ENCODE data around the gene ZSWIM6.

Gene ZSWIM6

DNA sequence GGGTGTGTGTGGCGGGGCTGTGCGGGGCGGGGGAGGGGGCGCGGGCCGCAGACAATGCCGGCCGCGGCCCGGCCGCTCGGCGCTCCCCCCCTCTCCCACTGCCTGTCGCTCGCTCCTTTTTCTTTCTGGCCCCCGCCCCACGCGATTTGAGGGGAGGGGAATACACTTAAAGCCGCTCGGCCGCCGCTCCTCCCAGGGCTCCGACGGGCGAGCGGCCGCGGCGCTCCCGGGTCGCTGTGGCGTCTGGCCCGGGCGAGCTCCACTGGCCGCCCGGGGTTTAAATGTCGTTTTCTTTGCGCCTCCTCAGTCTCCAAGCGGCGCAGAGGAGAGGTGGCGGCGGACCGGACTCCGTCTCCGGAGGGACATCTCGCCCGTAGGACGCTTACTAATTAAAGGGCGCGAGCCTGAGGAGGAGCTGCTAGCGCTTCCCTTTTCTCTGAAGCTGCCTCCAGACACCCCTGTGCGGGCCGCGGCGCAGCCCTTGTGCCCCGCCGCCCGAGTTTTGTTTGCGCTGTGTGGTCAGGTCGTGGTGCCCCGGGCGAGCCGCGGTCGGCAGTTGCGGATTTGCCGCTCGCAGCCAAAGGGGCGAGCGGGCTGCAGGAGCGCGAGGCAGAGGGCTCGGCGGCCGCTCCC lies 1.4 kb downstream of the ZSWIM6 start:
- peak; percentile 22 for DNase-seq

DNA sequence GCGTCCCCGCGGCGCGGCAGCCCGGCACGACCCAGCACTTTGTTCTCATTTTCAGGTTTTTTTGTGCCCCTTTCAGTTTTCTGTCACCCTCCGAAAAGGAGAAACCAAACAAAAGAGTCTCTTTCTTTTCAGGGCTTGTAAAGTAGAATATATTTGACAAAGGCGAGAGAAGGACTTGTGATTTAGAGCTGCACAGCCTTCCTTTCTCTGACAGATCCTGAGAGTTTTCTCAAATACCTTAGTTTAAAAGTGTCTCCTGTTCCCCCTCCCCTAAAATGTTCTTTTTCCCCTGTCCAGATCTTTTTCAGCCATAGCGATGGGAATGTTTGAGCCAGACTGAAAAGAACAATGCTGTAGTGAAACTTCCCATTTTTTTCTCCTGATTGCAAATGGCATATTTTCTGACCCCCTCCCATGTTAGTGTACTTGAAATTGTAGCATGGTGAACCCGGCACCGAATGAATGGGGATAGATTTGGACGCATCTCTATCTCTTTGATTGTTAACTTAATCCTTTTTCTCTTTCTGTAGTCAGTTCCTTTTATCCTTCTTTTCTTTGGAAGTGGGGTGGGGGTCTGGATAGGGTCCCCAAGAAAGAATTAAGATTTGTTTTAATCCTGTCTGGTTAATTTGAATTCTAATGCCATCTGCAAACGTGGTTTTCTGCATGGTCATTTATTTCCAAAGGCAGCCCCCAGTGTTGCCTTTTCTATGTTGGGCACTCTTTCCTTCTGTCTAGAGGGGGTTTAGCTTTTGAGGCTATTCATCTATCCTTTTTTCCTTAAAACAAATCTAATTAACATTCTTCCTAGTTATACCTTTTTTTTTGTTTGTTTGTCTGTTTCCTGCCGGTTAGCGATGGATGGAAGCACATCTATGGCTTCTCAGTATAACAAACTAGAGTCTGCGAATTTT lies 2.2 kb downstream of the ZSWIM6 start:
- DNase-seq, result no peak

DNA sequence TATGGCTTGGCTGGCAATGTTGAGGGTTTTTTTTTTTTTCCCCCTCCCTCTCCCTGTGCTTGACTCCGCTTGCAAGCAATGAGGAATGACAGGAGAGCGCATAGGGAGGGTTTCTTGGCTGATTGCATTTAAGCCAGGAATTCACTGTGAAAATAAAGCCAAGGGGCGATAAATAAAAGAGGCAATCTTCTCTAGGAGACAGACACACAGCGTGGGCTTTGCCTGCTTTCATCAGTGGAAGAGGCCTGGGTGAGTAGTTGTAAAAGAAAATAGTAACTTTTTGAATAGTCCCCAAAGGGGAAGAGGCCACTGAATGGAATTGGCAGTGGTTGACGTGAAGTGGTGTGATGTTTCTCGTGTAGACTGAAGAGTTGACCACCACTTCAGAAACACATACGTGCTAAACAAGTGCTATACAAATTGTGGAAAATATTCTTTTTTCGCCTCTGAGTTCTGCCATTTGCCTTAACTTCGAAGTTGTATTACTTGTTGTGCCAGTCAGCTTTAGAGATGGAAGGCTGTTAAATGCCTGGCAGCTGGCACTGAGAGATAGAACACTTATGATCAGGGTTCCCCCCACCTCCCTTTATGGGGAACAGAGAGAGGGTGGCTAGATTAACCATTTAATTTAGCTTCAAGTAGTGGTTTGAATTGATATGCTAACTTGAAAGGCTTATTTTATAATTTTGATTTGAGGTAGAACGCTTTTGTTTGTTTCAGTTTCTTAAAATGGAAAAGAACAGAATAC lies 3.0 kb downstream of the ZSWIM6 start:
- DNase-seq, result no peak

DNA sequence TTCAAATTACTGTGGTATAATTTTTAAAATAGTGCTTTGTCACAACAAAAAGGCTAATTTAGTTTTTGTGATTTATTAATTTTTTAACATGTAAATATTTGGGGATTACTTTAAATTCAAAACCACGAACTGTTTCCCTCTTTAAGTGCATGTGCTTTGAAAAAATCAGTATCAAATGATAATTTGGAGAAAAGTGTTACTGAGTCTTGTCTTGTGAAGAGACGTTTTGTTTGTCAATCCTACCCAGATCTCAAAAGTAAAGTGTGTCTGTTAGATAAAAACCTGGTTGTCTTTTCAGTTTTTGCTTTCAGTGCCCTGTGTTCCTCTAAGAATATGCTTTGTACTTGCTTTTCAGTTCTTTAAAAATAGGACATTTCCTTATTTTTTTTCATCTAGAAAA lies 7.7 kb downstream of the ZSWIM6 start:
- DNase-seq, result no peak

DNA sequence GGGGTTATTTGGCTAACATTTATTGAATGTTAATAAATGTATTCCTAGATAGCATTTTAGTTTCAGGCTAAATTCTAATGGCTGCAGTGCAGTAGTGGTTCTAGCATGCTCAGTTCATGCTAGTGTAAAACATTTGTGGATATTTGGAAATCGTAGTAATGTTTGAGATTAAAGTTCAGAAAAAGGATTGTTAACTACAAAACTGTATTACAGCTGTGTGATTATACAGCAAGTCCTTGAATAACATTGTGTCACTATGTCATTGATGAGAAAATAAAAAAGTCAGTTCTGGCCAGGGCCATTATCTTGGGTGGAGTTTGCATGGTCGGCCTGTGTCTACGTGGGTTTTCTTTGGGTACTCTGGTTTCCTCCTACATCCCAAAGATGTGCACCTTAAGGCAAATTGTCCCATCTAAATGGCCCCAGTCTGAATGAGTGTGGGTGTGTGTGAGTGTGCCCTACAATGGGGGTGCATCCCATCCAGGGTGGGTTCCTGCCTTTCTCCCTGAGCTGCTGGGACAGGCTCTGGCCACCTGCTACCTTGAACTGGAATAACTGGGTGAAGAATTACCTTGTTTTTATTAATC lies 8.8 kb downstream of the ZSWIM6 start:
- DNase-seq, result no peak

DNA sequence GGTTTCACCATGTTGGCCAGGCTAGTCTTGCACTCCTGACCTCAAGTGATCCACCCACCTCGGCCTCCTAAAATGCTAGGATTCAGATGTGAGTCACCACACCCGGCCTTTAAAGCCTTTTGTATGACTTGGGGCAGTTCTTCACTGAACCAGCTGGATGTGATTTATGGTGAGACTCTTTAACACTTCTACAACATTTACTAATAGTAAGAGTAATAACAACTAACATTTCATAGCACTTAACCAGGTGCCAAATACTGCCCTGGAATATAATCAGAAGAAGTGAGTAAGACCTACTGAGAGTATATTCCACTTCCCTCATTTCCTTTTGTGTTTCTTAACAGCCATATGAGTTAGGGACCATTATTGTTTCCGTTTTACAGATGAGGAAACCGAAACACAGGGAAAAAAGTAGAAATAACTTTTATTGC lies 10.0 kb downstream of the ZSWIM6 start:
- no peak for DNase-seq

DNA sequence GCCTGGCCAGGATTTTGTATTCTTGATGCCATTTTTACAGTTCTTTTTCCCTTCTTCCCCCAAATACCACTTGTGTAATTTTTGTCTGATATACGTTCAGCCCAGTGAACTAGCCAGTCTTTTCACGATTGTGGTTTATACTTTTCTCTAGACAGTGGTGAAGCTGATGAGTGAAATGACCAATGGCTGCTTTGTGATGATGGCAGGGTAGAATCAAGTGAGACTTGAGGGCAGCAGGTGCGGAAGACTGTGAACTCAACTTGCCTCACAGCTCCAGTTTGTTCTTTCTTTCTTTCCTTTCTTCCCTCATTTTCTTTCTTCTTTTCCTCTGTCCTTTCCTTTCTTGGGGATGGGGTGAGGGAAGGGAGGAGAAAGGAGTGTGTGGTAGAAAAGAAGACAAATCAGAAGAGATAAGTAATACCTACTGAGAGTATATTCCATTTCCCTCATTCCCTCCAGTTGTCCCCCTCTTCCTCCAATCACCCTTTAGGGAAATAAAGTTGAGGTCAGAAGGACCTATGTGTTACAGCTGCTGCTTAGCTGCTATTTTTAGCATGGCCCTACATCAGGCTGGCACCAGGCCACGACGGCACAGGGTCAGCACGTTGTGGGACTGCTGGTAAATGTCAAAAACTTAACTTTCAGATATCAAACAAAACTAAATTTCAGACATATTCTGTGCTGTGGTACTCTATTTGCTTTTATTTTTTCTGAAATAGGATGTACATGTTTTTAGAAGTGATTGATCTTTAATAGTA lies 12.3 kb downstream of the ZSWIM6 start:
- DNase-seq, result no peak

DNA sequence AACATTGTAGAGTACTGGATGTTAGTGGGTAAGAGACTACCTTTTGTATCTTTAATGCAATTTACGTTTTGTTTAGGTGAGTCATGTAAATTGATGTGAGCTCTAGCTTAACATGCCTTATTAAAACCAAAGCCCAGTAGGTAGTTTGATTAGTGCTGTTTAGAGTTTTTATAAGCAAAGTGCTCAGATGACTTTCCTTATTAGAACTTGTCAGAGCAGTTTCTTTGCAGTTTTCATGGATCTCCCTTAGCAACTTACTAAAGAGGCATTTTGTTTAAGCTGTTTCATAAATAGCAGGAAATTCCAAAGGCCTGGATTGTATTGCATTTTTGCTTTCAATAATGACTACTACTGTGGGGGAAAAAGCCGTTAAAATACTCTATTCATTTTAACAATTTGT lies 14.5 kb downstream of the ZSWIM6 start:
- no peak for DNase-seq

DNA sequence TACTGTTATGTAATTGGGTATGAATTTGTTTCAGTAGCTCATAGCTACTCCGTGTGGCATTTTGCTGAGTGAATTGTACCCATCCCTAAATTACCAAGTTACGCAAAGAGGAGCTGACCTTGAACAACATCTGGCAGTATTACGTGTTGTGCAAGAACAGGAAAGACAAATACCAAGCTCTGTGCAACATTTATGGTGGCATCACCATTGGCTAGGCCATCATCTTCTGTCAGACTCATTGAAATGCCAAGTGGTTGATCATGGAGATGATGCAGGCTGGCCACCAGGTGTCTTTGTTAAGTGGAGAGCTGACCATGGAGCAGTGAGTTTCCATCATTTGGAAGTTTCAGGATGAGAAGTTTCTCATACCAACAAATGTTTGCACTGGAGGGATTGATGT lies 15.0 kb downstream of the ZSWIM6 start:
- no peak for DNase-seq

DNA sequence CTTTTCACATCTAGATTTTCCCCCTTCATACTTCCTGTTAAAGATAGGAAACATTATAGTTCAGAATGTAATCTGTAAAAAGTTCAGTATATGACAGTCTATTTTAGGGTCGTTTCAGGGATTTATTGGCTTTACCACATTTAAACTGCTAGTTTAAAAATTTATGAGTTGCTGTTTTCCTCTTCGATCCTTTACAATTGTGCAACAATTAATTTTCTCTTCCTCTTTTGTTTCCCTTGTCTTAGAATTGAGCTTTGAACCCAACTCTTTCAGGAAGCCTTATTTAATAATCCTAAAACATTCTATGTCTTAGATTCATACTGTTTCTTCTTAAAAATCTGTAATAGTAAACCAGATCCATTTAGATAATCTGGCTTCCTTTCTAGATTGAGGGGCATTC lies 16.4 kb downstream of the ZSWIM6 start:
- no peak for DNase-seq

DNA sequence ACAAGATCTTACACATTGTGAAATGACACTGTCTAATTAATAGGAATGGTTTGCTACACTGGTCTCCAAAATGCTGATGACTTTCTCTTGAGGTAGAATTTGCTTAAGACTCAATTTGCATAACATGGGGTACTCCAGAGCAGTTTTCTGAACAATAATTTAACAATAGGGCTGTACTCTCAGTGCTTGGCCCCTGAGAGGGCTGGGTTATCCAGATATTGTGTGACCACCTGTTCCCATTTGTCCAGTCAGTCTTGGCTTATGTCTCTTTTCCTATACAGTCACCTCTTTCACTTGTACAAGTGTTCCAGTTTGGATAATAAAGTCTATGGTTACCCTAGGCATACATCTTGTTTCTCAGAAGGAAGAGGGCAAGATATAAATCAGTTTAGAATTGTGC lies 17.9 kb downstream of the ZSWIM6 start:
- no peak for DNase-seq

DNA sequence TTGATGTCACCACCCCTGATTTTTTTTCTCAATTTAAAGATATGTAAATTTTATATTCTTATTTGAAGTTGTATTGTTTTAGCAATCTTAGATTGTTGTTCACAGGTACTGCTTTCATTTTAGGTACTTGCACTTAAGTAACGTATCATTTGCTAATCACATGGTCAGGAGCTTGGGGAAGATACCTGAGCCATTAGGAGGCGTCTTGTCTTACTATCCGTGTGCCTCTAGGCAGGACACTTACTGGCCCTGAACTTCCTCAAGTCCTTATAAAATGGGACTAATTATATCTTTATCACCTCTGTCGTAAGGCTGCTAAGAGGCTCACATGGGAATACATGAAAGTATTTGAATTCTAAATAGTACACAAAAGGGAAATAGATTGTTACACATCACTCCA lies 18.5 kb downstream of the ZSWIM6 start:
- DNase-seq, result no peak

DNA sequence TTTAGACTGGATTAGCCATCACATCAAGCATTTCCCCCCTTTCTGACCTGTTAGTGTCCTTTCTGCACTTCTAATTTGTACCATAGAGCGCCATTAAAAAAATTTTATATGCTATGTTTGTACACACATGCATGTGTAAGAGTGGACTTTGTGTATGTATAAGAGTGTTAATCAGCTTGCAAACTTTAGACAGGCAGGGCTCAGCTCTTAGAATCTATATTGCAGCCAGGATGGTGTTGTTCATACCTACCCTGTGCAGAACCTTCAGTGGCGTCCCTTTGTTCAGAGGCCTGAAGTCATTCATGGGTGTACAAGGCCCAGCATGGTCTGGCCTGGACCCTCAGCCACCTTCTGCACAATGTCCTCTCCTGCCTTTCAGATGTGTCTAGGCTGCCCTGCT lies 19.7 kb downstream of the ZSWIM6 start:
- no peak for DNase-seq

DNA sequence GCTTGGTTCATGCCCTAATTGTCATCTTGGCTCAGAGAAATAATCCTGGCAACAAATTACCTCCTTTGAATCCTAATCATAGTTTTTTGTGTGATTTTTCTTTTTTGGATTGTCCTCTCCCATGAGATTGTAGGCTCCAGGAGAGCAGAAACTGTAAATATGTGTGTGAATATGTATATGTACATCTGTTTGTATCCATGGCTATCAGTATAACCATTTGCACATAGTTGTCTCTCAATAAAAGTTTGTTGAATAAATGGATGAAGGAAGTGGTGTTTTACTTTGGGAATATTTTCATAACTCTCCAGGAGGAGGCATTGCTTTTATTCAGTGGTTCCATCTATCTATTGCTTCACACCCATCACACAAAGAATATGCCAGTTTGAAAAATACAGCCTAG lies 20.1 kb downstream of the ZSWIM6 start:
- DNase-seq, result no peak

DNA sequence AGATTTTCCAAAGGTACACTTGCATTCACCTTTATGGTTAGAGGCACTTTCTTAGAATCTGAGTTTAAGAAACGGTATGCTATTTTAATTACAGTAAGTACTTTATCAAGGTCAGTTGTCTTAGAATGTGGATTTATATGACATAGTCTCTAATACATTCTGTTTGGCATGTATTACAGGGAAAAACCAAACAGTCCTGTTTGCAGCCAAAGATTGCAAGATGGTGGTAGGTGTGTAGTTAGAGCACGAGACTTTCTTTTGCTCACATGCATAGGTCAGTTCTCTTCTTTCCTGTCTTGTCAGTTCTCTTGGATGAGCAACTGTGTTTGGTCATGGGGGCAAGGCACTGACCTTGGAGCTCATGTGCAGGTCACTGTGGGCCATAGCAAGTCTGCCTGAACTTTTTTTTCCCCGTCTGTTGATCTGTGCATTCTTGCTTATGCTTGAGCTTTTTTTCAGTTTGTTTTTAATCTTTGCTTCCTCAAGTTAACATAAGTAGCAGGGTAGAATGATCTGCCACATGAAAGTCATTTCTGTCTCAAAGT lies 20.6 kb downstream of the ZSWIM6 start:
- no peak for DNase-seq

DNA sequence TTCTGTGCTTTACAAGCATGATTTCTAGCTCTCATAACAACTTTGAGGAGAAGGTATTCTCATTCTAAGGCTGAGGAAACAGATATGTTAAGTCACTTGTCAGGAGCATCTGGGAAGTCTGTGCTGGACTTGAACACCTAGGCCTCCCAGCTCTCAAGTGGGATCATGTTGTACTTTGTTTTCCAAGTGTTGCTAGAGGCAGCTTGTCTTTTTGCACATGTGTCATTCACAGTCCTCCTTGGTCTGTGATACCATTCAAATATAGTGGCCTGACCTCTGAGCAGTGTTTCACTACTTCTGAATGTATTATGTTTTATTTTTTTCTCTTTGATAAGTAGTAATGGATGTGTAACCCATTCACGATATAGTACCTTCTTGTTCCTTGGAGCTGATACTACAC lies 21.2 kb downstream of the ZSWIM6 start:
- DNase-seq, result no peak

DNA sequence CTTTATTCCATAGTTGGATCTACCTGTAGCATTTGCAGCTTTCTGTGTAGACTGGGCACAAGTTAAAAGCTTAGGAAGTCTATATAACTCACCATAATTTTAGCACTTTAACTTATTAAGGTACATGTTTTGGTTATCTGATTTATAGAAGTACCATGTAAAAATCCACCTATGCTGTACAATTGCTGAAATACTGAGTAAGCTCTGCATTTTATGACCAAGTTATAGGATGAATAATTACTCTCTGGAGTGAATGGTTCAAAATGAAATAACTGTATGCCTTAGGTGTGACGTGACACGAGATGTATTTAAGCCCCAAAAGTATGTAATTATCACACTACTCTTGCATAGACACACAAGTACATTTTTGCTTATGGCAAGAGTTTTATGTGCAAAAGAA lies 22.1 kb downstream of the ZSWIM6 start:
- no peak for DNase-seq

DNA sequence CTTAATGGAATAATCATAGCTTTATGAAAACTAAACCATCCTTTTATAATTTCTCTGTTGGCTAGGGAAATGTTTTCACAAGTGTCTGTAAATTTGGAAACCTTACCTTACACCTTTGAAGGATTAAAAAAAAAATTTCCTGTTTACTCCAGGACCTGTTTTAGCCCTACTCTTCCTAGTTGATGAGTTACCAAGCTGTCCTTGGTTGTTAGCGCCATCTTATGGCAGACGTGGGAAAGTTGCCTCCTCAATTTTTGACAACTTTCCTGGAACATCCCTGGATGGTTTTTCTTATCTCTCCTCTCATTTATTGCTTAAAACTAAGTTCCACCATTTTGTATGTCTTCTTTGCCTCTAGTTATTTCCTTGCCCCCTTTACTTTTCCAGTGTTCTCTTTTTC lies 25.7 kb downstream of the ZSWIM6 start:
- no peak for DNase-seq

DNA sequence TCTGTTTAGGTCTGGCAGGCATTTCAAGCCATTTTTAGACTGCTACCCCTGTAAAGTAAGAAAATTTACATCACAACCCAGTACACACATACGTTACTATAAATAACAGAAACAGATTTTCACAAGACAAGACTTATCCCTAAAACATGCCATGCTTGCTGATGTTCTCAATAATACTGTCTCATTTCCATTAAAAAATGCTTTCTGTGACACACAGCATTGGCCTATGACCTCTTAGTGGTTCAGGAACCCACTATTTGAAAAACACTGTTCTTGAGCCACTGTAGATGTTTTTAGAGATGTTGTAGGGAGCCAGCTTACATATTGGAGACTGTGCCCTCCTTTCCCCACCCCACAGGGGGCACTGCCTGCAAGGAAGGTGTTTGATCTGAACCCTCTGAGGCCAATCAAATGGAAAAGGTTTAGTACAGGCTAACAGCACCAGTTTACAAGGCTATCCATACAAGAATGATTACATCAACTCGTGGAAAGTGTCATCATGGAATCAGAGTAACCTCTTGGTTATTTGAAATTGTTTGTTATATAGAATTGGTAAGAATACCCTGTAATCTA lies 30.8 kb downstream of the ZSWIM6 start:
- no peak for DNase-seq

DNA sequence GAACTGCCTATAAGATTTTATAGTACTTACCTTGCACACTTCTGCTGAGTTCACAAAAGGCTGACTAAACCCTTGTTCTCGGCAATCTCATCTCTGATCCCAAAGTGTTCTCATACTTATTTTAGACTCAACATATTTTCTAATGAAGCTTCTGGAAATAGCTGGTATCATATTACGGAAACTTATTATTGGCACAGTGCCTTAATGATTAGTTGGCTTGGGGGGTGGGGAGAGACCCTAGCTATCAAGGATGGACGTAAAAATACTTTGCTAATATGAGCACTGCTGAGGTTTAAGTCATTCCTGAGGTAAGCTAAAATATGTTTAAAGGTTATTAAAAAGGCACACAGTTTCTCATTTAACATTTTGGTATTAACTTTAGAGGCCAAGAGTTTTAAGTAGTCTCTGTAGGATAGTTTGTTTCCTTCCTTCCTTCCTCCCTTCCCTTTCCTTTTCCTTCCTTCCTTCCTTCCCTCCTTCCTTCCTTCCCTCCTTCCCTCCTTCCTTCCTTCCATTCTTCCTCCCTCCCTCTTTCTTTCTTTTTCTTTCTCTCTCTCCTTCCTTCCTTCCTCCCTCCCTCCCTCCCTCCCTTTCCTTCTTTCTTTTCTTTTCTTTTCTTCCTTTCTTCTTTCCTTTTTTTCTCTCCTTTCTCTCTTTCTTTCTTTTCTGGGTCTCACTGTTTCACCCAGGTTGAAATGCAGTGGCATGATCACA lies 31.5 kb downstream of the ZSWIM6 start:
- no peak for DNase-seq

DNA sequence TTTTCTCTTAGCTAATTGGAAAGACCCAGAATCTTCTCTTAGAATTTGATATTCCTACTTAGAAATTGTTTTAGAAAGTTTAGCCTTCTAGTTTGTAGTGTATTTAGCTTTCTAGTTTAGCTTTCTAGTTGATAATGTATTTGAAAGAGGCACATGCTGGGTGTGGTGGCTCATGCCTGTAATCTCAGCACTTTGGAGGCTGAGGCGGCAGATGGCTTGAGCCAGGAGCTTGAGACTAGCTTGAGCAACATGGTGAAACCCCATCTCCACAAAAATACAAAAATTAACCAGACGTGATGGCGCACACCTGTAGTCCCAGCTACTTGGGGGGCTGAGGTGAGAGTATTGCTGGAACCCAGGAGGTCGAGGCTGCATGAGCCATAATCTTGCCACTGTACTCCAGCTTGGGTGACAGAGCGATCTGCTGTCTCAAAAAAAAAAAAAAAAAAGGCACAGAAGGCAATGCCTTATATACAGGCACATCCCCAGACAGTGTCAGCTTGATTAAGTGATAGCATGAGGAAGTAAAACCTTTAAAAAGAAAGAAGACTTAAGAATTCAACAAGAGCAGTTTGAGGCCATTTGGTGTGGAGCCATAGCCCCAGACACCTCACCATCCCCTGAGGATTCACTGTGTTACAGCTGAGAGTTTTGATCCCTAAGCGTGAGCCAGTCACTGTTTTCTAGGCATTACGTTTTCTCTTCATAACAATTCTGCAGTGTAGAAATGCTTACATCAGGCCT lies 34.6 kb downstream of the ZSWIM6 start:
- DNase-seq, result no peak
